ENCODE data around the gene SCTR.

SCTR gene

DNA sequence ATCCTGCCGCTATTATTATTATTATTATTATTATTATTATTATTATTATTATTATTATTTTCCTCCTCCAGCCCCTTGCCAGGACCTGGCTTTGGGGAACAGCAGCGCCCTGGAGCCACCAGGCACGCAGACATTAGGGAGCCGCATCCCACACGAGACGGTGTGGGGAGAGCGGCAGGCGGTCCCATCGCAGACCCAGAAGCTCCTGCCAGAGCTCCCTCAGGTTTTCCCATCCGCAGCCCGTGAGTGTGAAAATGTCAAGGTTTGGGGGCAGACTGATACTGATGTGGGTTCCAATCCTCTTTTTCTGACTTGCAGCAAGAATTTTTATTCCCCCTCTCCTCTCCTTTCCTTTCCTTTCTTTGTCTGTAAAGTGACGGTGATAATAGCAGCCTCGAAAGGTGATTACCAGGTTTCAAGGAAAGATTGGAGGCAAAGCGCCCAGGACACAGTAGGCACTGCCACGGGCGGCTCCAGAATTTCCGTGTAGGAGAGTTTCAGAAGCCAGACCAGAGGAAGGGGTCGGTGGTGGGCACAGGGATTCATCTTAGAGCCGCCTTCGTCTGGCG is 816 bp downstream of the SCTR start:
- TF ChIP-seq, protein P1, sequence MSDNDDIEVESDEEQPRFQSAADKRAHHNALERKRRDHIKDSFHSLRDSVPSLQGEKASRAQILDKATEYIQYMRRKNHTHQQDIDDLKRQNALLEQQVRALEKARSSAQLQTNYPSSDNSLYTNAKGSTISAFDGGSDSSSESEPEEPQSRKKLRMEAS (IDR thresholded peaks at IDR 0.05; ENCODE audit: low read depth, low read length), result no peak
- TF ChIP-seq CTCF (IDR thresholded peaks at IDR 0.05; ENCODE audit: low read depth, low read length), result no peak
- no peak for TF ChIP-seq MYC (IDR thresholded peaks at IDR 0.05; ENCODE audit: low read depth, low read length)
- TF ChIP-seq POLR2A (IDR thresholded peaks at IDR 0.05; ENCODE audit: extremely low read depth, insufficient read length), result no peak
- H3K4me3 ChIP-seq (ENCODE audit: low read depth, low read length), result no peak overlapping the region
- no peak for DNase-seq (ENCODE audit: low read depth)

DNA sequence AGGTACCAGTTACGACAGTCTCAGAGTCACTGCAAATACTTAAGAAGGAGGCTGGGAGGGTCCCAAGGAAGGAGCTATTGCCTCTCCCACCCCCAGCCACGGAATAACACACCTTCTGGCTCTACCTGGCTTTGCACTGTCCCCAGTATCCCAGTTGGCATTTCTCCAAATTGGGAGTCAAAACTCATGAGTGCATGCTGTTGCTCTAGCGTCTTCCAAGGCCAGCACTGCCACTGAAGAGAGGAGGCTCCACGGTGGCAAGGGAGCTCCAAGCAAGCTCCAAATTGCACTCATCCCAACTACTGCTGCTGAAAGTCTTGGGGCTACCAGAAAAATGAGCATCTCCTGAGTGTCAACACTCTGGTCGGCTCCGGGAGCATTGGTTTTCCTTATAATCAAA is 1.6 kb downstream of the SCTR start:
- no peak for DNase-seq (ENCODE audit: low read depth)
- no peak for TF ChIP-seq CTCF (IDR thresholded peaks at IDR 0.05; ENCODE audit: low read depth, low read length)
- TF ChIP-seq, protein P1 (IDR thresholded peaks at IDR 0.05; ENCODE audit: low read depth, low read length), result no peak
- no peak for TF ChIP-seq MYC (IDR thresholded peaks at IDR 0.05; ENCODE audit: low read depth, low read length)
- TF ChIP-seq POLR2A (IDR thresholded peaks at IDR 0.05; ENCODE audit: extremely low read depth, insufficient read length), result no peak
- H3K4me3 ChIP-seq (ENCODE audit: low read depth, low read length), result no peak overlapping the region

GRCh38 chr2:119521433-119522050 is 2.7 kb downstream of the SCTR start:
- H3K4me3 ChIP-seq (ENCODE audit: low read depth, low read length), result no peak overlapping the region
- no peak for DNase-seq (ENCODE audit: low read depth)
- TF ChIP-seq CTCF (IDR thresholded peaks at IDR 0.05; ENCODE audit: low read depth, low read length) (no peak), MYC (IDR thresholded peaks at IDR 0.05; ENCODE audit: low read depth, low read length) (no peak)

DNA sequence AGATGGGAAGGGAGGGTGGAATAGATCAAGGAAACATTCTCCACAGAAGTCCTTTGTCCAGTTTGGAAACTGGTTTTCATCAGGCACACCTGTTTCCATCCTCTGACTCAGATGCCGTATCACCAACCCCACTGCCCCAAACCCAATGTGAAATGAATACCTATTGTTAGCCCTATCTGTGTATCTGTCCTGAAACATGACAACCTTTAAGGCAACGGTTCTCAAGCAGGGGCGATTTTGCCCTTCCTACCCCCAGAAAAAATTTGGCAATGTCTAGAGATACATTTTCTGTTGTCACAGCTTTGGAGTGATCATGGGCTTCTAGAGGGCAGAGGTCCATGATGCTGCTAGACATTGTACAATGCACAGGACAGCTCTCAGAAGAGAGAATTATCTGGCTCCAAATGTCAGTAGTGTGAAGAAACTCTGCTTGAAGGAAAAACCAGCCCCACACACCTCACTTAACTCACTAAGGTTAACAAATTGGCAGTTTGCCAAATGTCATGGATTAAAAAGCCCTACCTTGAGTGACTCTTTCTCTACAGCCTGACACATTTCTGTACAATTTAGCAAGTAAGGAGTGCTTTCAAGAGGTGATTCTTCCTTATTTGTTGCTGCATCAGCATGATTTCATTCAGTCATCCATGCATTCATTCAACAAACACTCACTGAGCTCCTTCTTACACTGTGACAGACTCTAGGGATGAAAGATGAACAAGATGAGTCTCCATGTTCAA is 3.4 kb downstream of the SCTR start:
- H3K4me3 ChIP-seq (ENCODE audit: low read depth, low read length), result no peak overlapping the region
- no peak for TF ChIP-seq POLR2A (IDR thresholded peaks at IDR 0.05; ENCODE audit: extremely low read depth, insufficient read length)
- no peak for TF ChIP-seq CTCF (IDR thresholded peaks at IDR 0.05; ENCODE audit: low read depth, low read length)
- TF ChIP-seq, protein P1 (IDR thresholded peaks at IDR 0.05; ENCODE audit: low read depth, low read length), result no peak
- no peak for TF ChIP-seq MYC (IDR thresholded peaks at IDR 0.05; ENCODE audit: low read depth, low read length)
- no peak for DNase-seq (ENCODE audit: low read depth)

GRCh38 chr2:119519057-119519408 is 5.2 kb downstream of the SCTR start:
- no peak for DNase-seq (ENCODE audit: low read depth)
- H3K4me3 ChIP-seq (ENCODE audit: low read depth, low read length), result no peak overlapping the region
- TF ChIP-seq, protein P1 (IDR thresholded peaks at IDR 0.05; ENCODE audit: low read depth, low read length), result no peak
- TF ChIP-seq CTCF (IDR thresholded peaks at IDR 0.05; ENCODE audit: low read depth, low read length) (no peak), POLR2A (IDR thresholded peaks at IDR 0.05; ENCODE audit: extremely low read depth, insufficient read length) (no peak), MYC (IDR thresholded peaks at IDR 0.05; ENCODE audit: low read depth, low read length) (no peak)
